Hepatocyte (in vitro differentiated cells): ENCODE results near the gene IL17RB.

Experiments
- CTCF ChIP-seq: fragments of 200-600 bp; sonication (generic); IDR thresholded peaks from 2 replicates; pipeline ENCODE4 v1.5.1; 2016; ENCODE audit warnings: antibody characterized with exemption, mild to moderate bottlenecking; ENCODE audit not compliant: poor library complexity
- EZH2 ChIP-seq: fragments of 200-600 bp; sonication (generic); IDR thresholded peaks from 2 replicates; pipeline ENCODE4 v1.6.1; 2016; ENCODE audit warnings: antibody characterized with exemption, mild to moderate bottlenecking, borderline replicate concordance
- EZH2phosphoT487 ChIP-seq: fragments of 200-600 bp; sonication (generic); IDR thresholded peaks from one replicate; pipeline ENCODE4 v1.6.1; 2018; ENCODE audit warnings: antibody characterized with exemption, mild to moderate bottlenecking, low read depth, moderate library complexity; ENCODE audit not compliant: unreplicated experiment, severe bottlenecking

GRCh38 chr3:53808496-53808895 lies 37.9 kb upstream of the IL17RB start:
- no peak for TF ChIP-seq CTCF
- TF ChIP-seq EZH2phosphoT487 = no peak
- TF ChIP-seq EZH2 = no peak
